Mesenchymal stem cell (in vitro differentiated cells and primary cell): ENCODE data around the gene NKX6-1.

Source experiments
- DNase-seq: peaks from one replicate; pipeline ENCODE4 v3.0.0-alpha.2; 2013
- H2AFZ ChIP-seq: one replicate; pipeline ENCODE4 v1.6.1; 2013; ENCODE audit warnings: low read depth, mild to moderate bottlenecking, control low read depth, inconsistent platforms, low read length, moderate library complexity
- H2AK5ac ChIP-seq: 2 replicates; pipeline ENCODE4 v1.6.1; 2013; ENCODE audit warnings: low read length, moderate library complexity, mild to moderate bottlenecking, inconsistent platforms; ENCODE audit not compliant: severe bottlenecking
- H2BK120ac ChIP-seq: one replicate; pipeline ENCODE4 v1.6.1; 2013; ENCODE audit warnings: low read depth, mild to moderate bottlenecking, inconsistent platforms, low read length, moderate library complexity
- H2BK12ac ChIP-seq, 2 experiments: one replicate each; pipeline ENCODE4 v1.6.1; 2013; ENCODE audit warnings: inconsistent platforms in 2 of 2, low read length in 2 of 2, mild to moderate bottlenecking in 2 of 2, moderate library complexity in 2 of 2, control low read depth in 1 of 2
- H2BK15ac ChIP-seq: one replicate; pipeline ENCODE4 v1.6.1; 2013; ENCODE audit warnings: mild to moderate bottlenecking, low read depth, inconsistent platforms; ENCODE audit not compliant: poor library complexity, severe bottlenecking
- H2BK5ac ChIP-seq: 2 replicates; pipeline ENCODE4 v1.6.1; 2013; ENCODE audit warnings: low read depth, mild to moderate bottlenecking, low read length, control low read depth, inconsistent platforms; ENCODE audit not compliant: poor library complexity, severe bottlenecking
- H3K14ac ChIP-seq, 2 experiments: one replicate each; pipeline ENCODE4 v1.6.1; 2013; ENCODE audit warnings: inconsistent platforms in 2 of 2, low read length in 2 of 2, control low read depth in 1 of 2, mild to moderate bottlenecking in 1 of 2, moderate library complexity in 1 of 2
- H3K18ac ChIP-seq, 2 experiments: one replicate each; pipeline ENCODE4 v1.6.1; 2013; ENCODE audit warnings: inconsistent platforms in 2 of 2, low read length in 2 of 2, control low read depth in 1 of 2, low read depth in 1 of 2, mild to moderate bottlenecking in 1 of 2
- H3K23ac ChIP-seq, 2 experiments: one replicate each; pipeline ENCODE4 v1.6.1; 2013; ENCODE audit warnings: inconsistent platforms in 2 of 2, low read length in 2 of 2, mild to moderate bottlenecking in 2 of 2, moderate library complexity in 2 of 2, control low read depth in 1 of 2
- H3K27ac ChIP-seq: 2 replicates; pipeline ENCODE4 v1.5.1; 2013; ENCODE audit warnings: mild to moderate bottlenecking, moderate library complexity, low read length, control low read depth, inconsistent platforms; ENCODE audit not compliant: poor library complexity, severe bottlenecking
- H3K27me3 ChIP-seq, 2 experiments: 2 replicates each; pipeline versions ENCODE4 v1.6.1 to v1.7.0; 2013; ENCODE audit warnings: low read length in 2 of 2, mild to moderate bottlenecking in 2 of 2, moderate library complexity in 2 of 2, control low read depth in 1 of 2, inconsistent platforms in 1 of 2; ENCODE audit not compliant: control insufficient read depth in 1 of 2, insufficient read depth in 1 of 2
- H3K36me3 ChIP-seq, 2 experiments: 2 replicates each; pipeline versions ENCODE4 v1.6.1 to v1.7.0; 2013; ENCODE audit warnings: low read length in 2 of 2, control low read depth in 1 of 2, inconsistent platforms in 1 of 2, low read depth in 1 of 2, mild to moderate bottlenecking in 1 of 2; ENCODE audit not compliant: insufficient read depth in 2 of 2, control insufficient read depth in 1 of 2
- H3K4ac ChIP-seq, 2 experiments: one replicate each; pipeline ENCODE4 v1.6.1; 2013; ENCODE audit warnings: inconsistent platforms in 2 of 2, low read length in 2 of 2, mild to moderate bottlenecking in 2 of 2, moderate library complexity in 2 of 2, control low read depth in 1 of 2, low read depth in 1 of 2
- H3K4me1 ChIP-seq: 2 replicates; pipeline ENCODE4 v1.6.1; 2013; ENCODE audit warnings: low read depth, low read length, control low read depth; ENCODE audit not compliant: control insufficient read depth, insufficient read depth
- H3K4me2 ChIP-seq: 2 replicates; pipeline ENCODE4 v1.6.1; 2013; ENCODE audit warnings: low read length, mild to moderate bottlenecking, inconsistent platforms; ENCODE audit not compliant: poor library complexity, severe bottlenecking
- H3K4me3 ChIP-seq, 2 experiments: 2 replicates each; pipeline versions ENCODE4 v1.5.1 to v1.7.0; 2013; ENCODE audit warnings: low read length in 2 of 2, mild to moderate bottlenecking in 2 of 2, control low read depth in 1 of 2, low read depth in 1 of 2; ENCODE audit not compliant: insufficient read depth in 1 of 2
- H3K79me1 ChIP-seq: replicated peaks from 2 replicates; pipeline ENCODE4 v1.6.1; 2013; ENCODE audit warnings: mild to moderate bottlenecking, control low read depth, low read length, inconsistent platforms; ENCODE audit not compliant: poor library complexity, severe bottlenecking
- H3K9ac ChIP-seq: 2 replicates; pipeline ENCODE4 v1.7.0; 2013; ENCODE audit warnings: mild to moderate bottlenecking, low read length, moderate library complexity
- H3K9me3 ChIP-seq: 2 replicates; pipeline ENCODE4 v1.7.0; 2013; ENCODE audit warnings: mild to moderate bottlenecking, low read length; ENCODE audit not compliant: control insufficient read depth
- H4K8ac ChIP-seq: one replicate; pipeline ENCODE4 v1.6.1; 2013; ENCODE audit warnings: inconsistent platforms, mild to moderate bottlenecking, low read length, moderate library complexity
- H4K91ac ChIP-seq: one replicate; pipeline ENCODE4 v1.6.1; 2013; ENCODE audit warnings: mild to moderate bottlenecking, low read length, inconsistent platforms
- WGBS: methylation state at CpG from one replicate; pipeline ENCODE4 v1.1.7; 2013; ENCODE audit warnings: mixed read lengths; 5-methylcytosine and 5-hydroxymethylcytosine counted together

Gene NKX6-1

DNA sequence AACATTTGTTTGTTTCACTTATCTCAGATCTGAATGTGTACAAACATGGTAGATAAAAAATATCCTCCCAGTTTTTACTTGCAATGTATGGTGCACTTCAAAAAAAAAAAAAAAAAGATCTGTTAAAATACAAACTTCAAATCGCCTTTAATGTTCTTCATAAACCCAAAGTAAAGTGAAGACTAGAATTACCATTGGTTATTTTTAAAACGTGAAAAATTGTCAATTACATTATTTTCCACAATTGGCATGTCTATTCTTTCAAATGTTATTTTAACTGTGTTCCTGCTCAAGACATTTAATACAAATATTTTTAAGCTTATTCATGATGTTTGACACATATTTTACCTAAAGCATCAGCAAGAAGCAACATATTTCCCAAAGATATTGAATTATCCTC, 5.0 kb downstream of the NKX6-1 start:
- no peak overlapping the region for H3K4ac ChIP-seq
- H4K91ac ChIP-seq = no peak overlapping the region
- H3K27me3 ChIP-seq = peaks cover 75 to 97% of the 10 kb centered on the region in 2 experiments
- no peak overlapping the region for H3K23ac ChIP-seq
- H3K9ac ChIP-seq = no peak overlapping the region
- H2BK12ac ChIP-seq = no peak overlapping the region
- no peaks in the 10 kb centered on the region for H3K79me1 ChIP-seq
- no peak for DNase-seq
- H2BK120ac ChIP-seq = no peak overlapping the region
- peaks cover 33% of the 10 kb centered on the region for H3K4me1 ChIP-seq
- no peaks in the 10 kb centered on the region for H3K36me3 ChIP-seq
- no peak overlapping the region for H2BK5ac ChIP-seq
- no peak overlapping the region for H2AK5ac ChIP-seq
- H3K9me3 ChIP-seq = no peaks in the 10 kb centered on the region
- H3K14ac ChIP-seq = no peak overlapping the region
- no peak overlapping the region for H3K18ac ChIP-seq
- no peak overlapping the region for H2AFZ ChIP-seq
- H2BK15ac ChIP-seq = no peak overlapping the region
- H3K4me2 ChIP-seq = no peak overlapping the region
- WGBS = no CpG with 5 or more reads among the region's 2 CpGs
- H3K4me3 ChIP-seq = no peak overlapping the region
- H3K27ac ChIP-seq = no peak overlapping the region
- H4K8ac ChIP-seq = no peak overlapping the region

GRCh38 chr4:84493092-84493850, 5.8 kb downstream of the NKX6-1 start:
- under 1% methylated on average over 53 of the region's 62 CpGs for WGBS
- Histone ChIP-seq H3K4ac (no peak overlapping the region), H4K8ac (no peak overlapping the region), H2BK120ac (no peak overlapping the region), H3K4me3 (peak overlapping the region in 1 of 2 experiments; percentile 50), H3K14ac (no peak overlapping the region), H3K9ac (no peak overlapping the region), H2BK5ac (no peak overlapping the region), H3K18ac (no peak overlapping the region), H4K91ac (no peak overlapping the region), H3K27ac (no peak overlapping the region), H3K23ac (no peak overlapping the region), H2BK12ac (no peak overlapping the region), H2AFZ (peak overlapping the region; percentile 19), H3K4me2 (peak overlapping the region; percentile 44), H2AK5ac (no peak overlapping the region), H3K79me1 (no peaks in the 10 kb centered on the region), H3K4me1 (peaks cover 26% of the 10 kb centered on the region), H3K9me3 (no peaks in the 10 kb centered on the region), H3K27me3 (peaks cover 76 to 98% of the 10 kb centered on the region in 2 experiments), H3K36me3 (no peaks in the 10 kb centered on the region), H2BK15ac (no peak overlapping the region)
- DNase-seq = peak; percentile 55

GRCh38 chr4:84492737-84493091, 6.4 kb downstream of the NKX6-1 start:
- no peak overlapping the region for H2BK15ac ChIP-seq
- no peak overlapping the region for H4K91ac ChIP-seq
- no peak overlapping the region for H2AFZ ChIP-seq
- no peak overlapping the region for H3K4ac ChIP-seq
- H3K9me3 ChIP-seq = no peaks in the 10 kb centered on the region
- peak overlapping the region in 1 of 2 experiments; percentile 50 for H3K4me3 ChIP-seq
- no peak for DNase-seq
- H4K8ac ChIP-seq = no peak overlapping the region
- no peak overlapping the region for H2BK5ac ChIP-seq
- peaks cover 20% of the 10 kb centered on the region for H3K4me1 ChIP-seq
- H2BK12ac ChIP-seq = no peak overlapping the region
- no peak overlapping the region for H3K23ac ChIP-seq
- no peak overlapping the region for H3K9ac ChIP-seq
- H3K14ac ChIP-seq = no peak overlapping the region
- H2AK5ac ChIP-seq = no peak overlapping the region
- no peaks in the 10 kb centered on the region for H3K79me1 ChIP-seq
- H3K18ac ChIP-seq = no peak overlapping the region
- peaks cover 75 to 98% of the 10 kb centered on the region in 2 experiments for H3K27me3 ChIP-seq
- whole genome bisulfite sequencing = 2% methylated on average over 22 of the region's 28 CpGs
- no peak overlapping the region for H3K27ac ChIP-seq
- no peaks in the 10 kb centered on the region for H3K36me3 ChIP-seq
- H3K4me2 ChIP-seq = no peak overlapping the region
- no peak overlapping the region for H2BK120ac ChIP-seq

DNA sequence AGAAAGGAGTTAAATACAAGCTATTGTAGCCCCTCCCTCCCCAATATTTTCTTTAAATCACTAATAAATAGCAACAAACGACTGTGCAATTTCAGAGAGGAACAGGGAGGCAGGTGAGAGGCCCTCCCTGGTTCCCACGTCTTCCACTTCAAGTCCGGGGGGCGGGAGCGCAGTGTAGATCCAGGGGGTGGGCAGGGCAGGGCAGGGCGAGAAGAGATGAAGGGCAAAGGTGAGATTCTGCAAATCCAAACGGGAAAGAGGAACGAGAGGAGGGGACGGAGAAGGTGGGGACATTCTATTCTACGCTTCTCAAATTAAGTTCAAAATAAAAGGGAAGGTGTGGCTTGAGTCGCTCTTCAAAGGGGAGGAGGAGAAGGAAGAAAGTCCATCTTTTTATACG, 6.8 kb downstream of the NKX6-1 start:
- Histone ChIP-seq H3K9me3 (no peaks in the 10 kb centered on the region), H3K36me3 (no peaks in the 10 kb centered on the region), H3K4me3 (no peak overlapping the region), H3K23ac (no peak overlapping the region), H3K4me2 (no peak overlapping the region), H2BK12ac (no peak overlapping the region), H3K4me1 (peaks cover 16% of the 10 kb centered on the region), H3K27ac (no peak overlapping the region), H4K91ac (no peak overlapping the region), H3K9ac (no peak overlapping the region), H3K18ac (no peak overlapping the region), H2BK5ac (no peak overlapping the region), H2AFZ (no peak overlapping the region), H3K27me3 (peaks cover 77 to 99% of the 10 kb centered on the region in 2 experiments), H3K79me1 (no peaks in the 10 kb centered on the region), H4K8ac (no peak overlapping the region), H2BK15ac (no peak overlapping the region), H2AK5ac (no peak overlapping the region), H3K4ac (no peak overlapping the region), H3K14ac (no peak overlapping the region), H2BK120ac (no peak overlapping the region)
- under 1% methylated on average over 9 of the region's 12 CpGs for WGBS
- no peak for DNase-seq
